ENCODE measurements around the gene DUSP16.
A peak's percentile ranks its signal among the peaks of the same experiment; 100 is the strongest.
"Not testable (repeated sequence)": the region's sequence is repeated elsewhere in the genome, so short reads cannot be mapped to it uniquely, and the experiment has no call there.

DUSP16 gene

GRCh38 chr12:12519354-12519998 is 43.2 kb downstream of the DUSP16 start:
- DNase-seq = no peak

GRCh38 chr12:12518919-12519318 is 43.7 kb downstream of the DUSP16 start:
- DNase-seq = no peak

- no peak for DNase-seq
Measured at GRCh38 chr12:12518464-12518845, 44.2 kb downstream of the DUSP16 start.

- DNase-seq = no peak
Measured at GRCh38 chr12:12513416-12514006, 49.2 kb downstream of the DUSP16 start.

- DNase-seq = no peak
Measured at GRCh38 chr12:12511895-12512711, 50.6 kb downstream of the DUSP16 start.

- no peak for DNase-seq
Measured at GRCh38 chr12:12511021-12511783, 51.5 kb downstream of the DUSP16 start.

GRCh38 chr12:12510551-12510950 is 52.1 kb downstream of the DUSP16 start:
- no peak for DNase-seq

- DNase-seq = no peak
Measured at GRCh38 chr12:12510141-12510540, 52.5 kb downstream of the DUSP16 start.

- no peak for DNase-seq
Measured at GRCh38 chr12:12508612-12509011, 54.1 kb downstream of the DUSP16 start.

GRCh38 chr12:12507121-12507520 is 55.5 kb downstream of the DUSP16 start:
- DNase-seq = no peak

GRCh38 chr12:12506496-12506890 is 56.2 kb downstream of the DUSP16 start:
- DNase-seq = no peak

GRCh38 chr12:12505544-12506495 is 56.8 kb downstream of the DUSP16 start:
- DNase-seq = no peak

- peak; percentile 69 for DNase-seq
Measured at GRCh38 chr12:12503384-12504078, 59.1 kb downstream of the DUSP16 start.

- DNase-seq = no peak
Measured at GRCh38 chr12:12502815-12503151, 59.9 kb downstream of the DUSP16 start.

- not testable (repeated sequence) for DNase-seq
Measured at GRCh38 chr12:12502130-12502814, 60.4 kb downstream of the DUSP16 start.

- DNase-seq = no peak
Measured at GRCh38 chr12:12501121-12501520, 61.5 kb downstream of the DUSP16 start.

- DNase-seq = no peak
Measured at GRCh38 chr12:12499909-12500604, 62.6 kb downstream of the DUSP16 start.

GRCh38 chr12:12498210-12498609 is 64.5 kb downstream of the DUSP16 start:
- DNase-seq = no peak

GRCh38 chr12:12495536-12495935 is 67.1 kb downstream of the DUSP16 start:
- no peak for DNase-seq

GRCh38 chr12:12492547-12492946 is 70.1 kb downstream of the DUSP16 start:
- no peak for DNase-seq
